Ovary (tissue), 9 donors: ENCODE measurements around the gene FADS2. TPM values are rescaled to one million over a fixed set of nuclear protein-coding genes. Genes with fewer than 3 reads are reported as not detected.

ENCODE experiments used
- DNase-seq, 5 donors: peaks; one replicate each; pipeline ENCODE4 v3.0.0-alpha.2; 2019 to 2020
- H3K27ac ChIP-seq, 2 donors: fragments of 200-600 bp; one replicate each; pipeline versions ENCODE4 v1.5.1 to v1.8.0; 2019 to 2022
- H3K27me3 ChIP-seq: fragments of 200-600 bp; one replicate; pipeline ENCODE4 v1.8.0; 2022
- H3K36me3 ChIP-seq: fragments of 200-600 bp; sonication (generic); one replicate; pipeline ENCODE4 v1.5.1; 2019
- H3K4me1 ChIP-seq: one replicate; pipeline ENCODE4 v1.8.1; 2013; ENCODE audit warnings: mild to moderate bottlenecking, moderate library complexity; ENCODE audit not compliant: insufficient read depth
- H3K4me3 ChIP-seq: fragments of 200-600 bp; sonication (generic); one replicate; pipeline ENCODE4 v1.5.1; 2017
- H3K9me3 ChIP-seq, 2 donors: fragments of 200-600 bp in 1 of 2; sonication (generic) in 1 of 2; one replicate each; pipeline versions ENCODE4 v1.5.1 to v1.8.1; 2013 to 2019; ENCODE audit warnings: mild to moderate bottlenecking in 1 of 2, moderate library complexity in 1 of 2
- CTCF ChIP-seq, 3 donors: fragments of 450-650 bp in 2 of 3; fragments of 200-600 bp in 1 of 3; IDR thresholded peaks; one replicate each; pipeline versions ENCODE4 v1.5.1 to v1.8.0; 2016 to 2022; ENCODE audit warnings: antibody characterized with exemption in 3 of 3, mild to moderate bottlenecking in 1 of 3
- EP300 ChIP-seq: sonication (generic); formaldehyde crosslinking; IDR thresholded peaks from one replicate; pipeline ENCODE4 v1.6.1; 2017; ENCODE audit warnings: antibody characterized with exemption
- POLR2A ChIP-seq: fragments of 450-650 bp; IDR thresholded peaks from one replicate; pipeline ENCODE4 v1.6.1; 2017; ENCODE audit warnings: antibody characterized with exemption, mild to moderate bottlenecking, moderate library complexity
- WGBS, 3 donors: extraction: QIAGEN DNeasy Blood & Tissue Kit in 1 of 3; methylation state at CpG; one replicate each; pipeline versions ENCODE4 v1.1.5 to v1.1.7; 2013 to 2017; 5-methylcytosine and 5-hydroxymethylcytosine counted together
- intact Hi-C, 4 donors: fragments of 100-400 bp; cut with DNase I; formaldehyde crosslinking; loops; one replicate each; pipeline versions ENCODE4 v1.11.0 to v1.15.1; 2022 to 2023
- polyA plus RNA-seq, 2 donors: library from polyadenylated mRNA; stranded (reverse); fragments of 200-250 nt in 1 of 2; fragments of 350-450 nt in 1 of 2; fragmentation: Illumina TruSeq in 1 of 2; extraction: RNeasy Lipid Tissue Mini Kit (QIAGEN cat#74804) in 1 of 2; gene quantifications; one replicate each; pipeline ENCODE4 v1.2.3, GENCODE V29; 2013 to 2014
- total RNA-seq, 7 donors: library from RNA; depleted of rRNA in 2 of 7; stranded (reverse); fragments of >200 nt in 2 of 7; fragmentation: NEBNext Ultra II Directional in 3 of 7; extraction: Animal tissue kit (Norgen Biotek cat#: 25700) in 3 of 7; gene quantifications; one replicate each; pipeline versions ENCODE4 v1.1.0 to v1.2.4, GENCODE V29; 2016 to 2023
- donor health status: DM: no; HTN: no; CAD: no; lungs with moderate emphysema.
- donor health status: DM: no; HTN: no; CAD: no.
- donor health status: Bipolar disorder and iron deficiency.
- donor health status: DM: yes; HTN: yes; CAD: no.
- donor health status: DM: no; HTN: no; CAD: no.
- donor health status: DM: yes; HTN: yes; CAD: no.

Gene FADS2
- total and polyA plus RNA-seq, 9 donors, result 6.3 to 298 (median 26.2) TPM

GRCh38 chr11:61830237-61831105, 2.4 kb downstream of the FADS2 start:
- H3K27ac ChIP-seq, result peak overlapping the region; percentile 34 to 38
- no peaks in the 10 kb centered on the region for H3K9me3 ChIP-seq
- no peaks in the 10 kb centered on the region for H3K36me3 ChIP-seq
- WGBS, 3 donors, result 11 to 15% (median 12%) methylated on average over 8 of the region's 8 CpGs
- DNase-seq, result peak in 1 of 5 donors; percentile 53
- H3K27me3 ChIP-seq, result no peaks in the 10 kb centered on the region
- intact Hi-C loops, result no loop called here
- no peak for TF ChIP-seq EP300
- no peak for TF ChIP-seq CTCF (IDR thresholded peaks at IDR 0.05)
- TF ChIP-seq POLR2A, result no peak
- H3K4me1 ChIP-seq, result peaks cover 15% of the 10 kb centered on the region
- no peak overlapping the region for H3K4me3 ChIP-seq

GRCh38 chr11:61832207-61832606, 4.1 kb downstream of the FADS2 start:
- no peaks in the 10 kb centered on the region for H3K9me3 ChIP-seq
- no peak overlapping the region for H3K4me3 ChIP-seq
- H3K4me1 ChIP-seq, result peaks cover 15% of the 10 kb centered on the region
- WGBS, 3 donors, result 88 to 92% (median 90%) methylated on average over 4 of the region's 4 CpGs
- no peaks in the 10 kb centered on the region for H3K27me3 ChIP-seq
- DNase-seq, result no peak
- no peak overlapping the region for H3K27ac ChIP-seq
- TF ChIP-seq EP300 (no peak), CTCF (IDR thresholded peaks at IDR 0.05) (no peak), POLR2A (no peak)
- intact Hi-C loops, result no loop called here
- no peaks in the 10 kb centered on the region for H3K36me3 ChIP-seq

- Histone ChIP-seq H3K4me1 (peaks cover 15% of the 10 kb centered on the region), H3K36me3 (no peaks in the 10 kb centered on the region), H3K27me3 (no peaks in the 10 kb centered on the region), H3K9me3 (no peaks in the 10 kb centered on the region), H3K27ac (no peak overlapping the region), H3K4me3 (no peak overlapping the region)
- intact Hi-C loops, result no loop called here
- DNase-seq, result no peak
- TF ChIP-seq CTCF (IDR thresholded peaks at IDR 0.05), result no peak
- no peak for TF ChIP-seq EP300
- no peak for TF ChIP-seq POLR2A
- 71 to 83% (median 74%) methylated on average over 7 of the region's 7 CpGs for WGBS, 3 donors
Observed at GRCh38 chr11:61832754-61833153, 4.7 kb downstream of the FADS2 start.

GRCh38 chr11:61833471-61833870, 5.4 kb downstream of the FADS2 start:
- no peak overlapping the region for H3K27ac ChIP-seq
- H3K36me3 ChIP-seq, result no peaks in the 10 kb centered on the region
- no peaks in the 10 kb centered on the region for H3K9me3 ChIP-seq
- TF ChIP-seq POLR2A (no peak), EP300 (no peak), CTCF (IDR thresholded peaks at IDR 0.05) (no peak)
- DNase-seq, result no peak
- H3K4me3 ChIP-seq, result no peak overlapping the region
- intact Hi-C loops, result no loop called here
- H3K27me3 ChIP-seq, result no peaks in the 10 kb centered on the region
- 83 to 91% (median 90%) methylated on average over 11 of the region's 11 CpGs for WGBS, 3 donors
- peaks cover 15% of the 10 kb centered on the region for H3K4me1 ChIP-seq
